HG02763 (cell line): ENCODE data around the gene TNNC2.

Experiments
- ATAC-seq: cut with Tn5 transposase; IDR thresholded peaks from one replicate; pipeline ENCODE4 v1.9.1; 2021; ENCODE audit warnings: mild to moderate bottlenecking, moderate library complexity; ENCODE audit not compliant: unreplicated experiment

Gene TNNC2

DNA sequence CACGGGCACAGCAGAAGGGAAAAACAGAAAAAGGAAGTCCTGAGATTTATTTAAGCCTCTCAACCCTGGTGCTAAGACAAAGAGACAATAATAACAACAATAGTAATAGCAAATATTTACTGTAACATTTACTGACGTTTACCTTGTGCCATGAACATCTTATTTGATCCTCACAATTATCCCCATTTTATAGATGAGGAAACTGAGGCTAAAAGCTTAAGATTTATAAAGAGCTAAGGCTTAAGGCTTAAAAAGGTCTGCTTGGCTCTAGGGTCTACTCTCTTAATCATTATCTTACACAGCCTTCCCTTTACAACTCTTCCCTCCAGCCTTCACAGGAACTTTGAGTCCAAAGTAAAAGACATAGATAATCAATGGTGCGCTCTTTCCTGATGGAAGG lies 38.8 kb downstream of the TNNC2 start:
- ATAC-seq = no peak

DNA sequence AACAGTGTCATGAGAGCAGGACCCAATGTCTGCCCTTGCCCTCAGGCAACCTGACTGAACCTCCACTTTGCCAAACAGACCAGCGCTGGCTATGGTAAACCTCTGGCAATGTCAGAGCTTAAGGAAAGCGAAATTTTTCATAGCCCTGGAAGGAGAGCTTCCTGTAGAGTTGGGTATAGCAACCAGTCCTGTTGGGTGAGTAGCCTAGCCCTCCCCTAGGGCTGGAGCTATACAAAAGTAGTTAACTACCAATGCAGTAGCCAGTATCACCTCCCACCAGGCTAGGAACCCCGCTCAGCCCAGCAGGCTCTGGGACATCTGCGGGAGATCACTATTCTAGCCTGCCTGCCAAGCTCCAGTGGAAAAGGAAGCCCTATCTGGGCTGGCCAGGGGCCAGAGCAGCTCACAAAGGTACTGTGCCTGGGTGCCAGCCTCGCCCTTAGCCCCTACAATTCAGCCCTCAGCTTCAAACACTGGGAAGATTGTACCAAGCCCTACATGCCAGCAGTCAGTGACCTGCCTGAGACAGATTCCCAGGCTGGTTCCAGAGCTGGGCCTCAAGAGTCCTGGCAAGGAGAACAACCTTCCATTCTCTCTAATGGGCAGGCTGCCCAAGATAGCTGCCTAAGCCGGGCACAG lies 43.3 kb downstream of the TNNC2 start:
- ATAC-seq = no peak

- ATAC-seq = no peak
Observed at GRCh38 chr20:45782890-45783289, 44.2 kb downstream of the TNNC2 start.

- ATAC-seq = no peak
Observed at GRCh38 chr20:45781391-45781931, 45.7 kb downstream of the TNNC2 start.

DNA sequence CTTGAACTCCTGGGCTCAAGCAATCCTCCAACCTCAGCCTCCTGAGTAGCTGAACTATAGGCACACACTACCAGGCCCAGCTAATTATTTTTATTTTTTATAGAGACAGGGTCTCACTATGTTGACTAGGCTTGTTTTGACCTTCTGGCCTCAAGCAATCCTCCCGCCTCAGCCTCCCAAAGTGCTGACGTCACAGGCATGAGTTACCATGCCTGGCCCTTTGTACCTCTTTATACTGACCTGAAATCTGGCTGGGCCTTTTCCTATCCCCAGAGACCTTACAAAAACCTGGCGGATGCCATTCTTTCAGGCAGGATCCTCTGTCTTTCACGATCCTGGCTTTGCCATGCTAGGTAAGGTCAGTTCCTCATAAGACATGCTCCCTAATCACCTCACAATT lies 47.0 kb downstream of the TNNC2 start:
- no peak for ATAC-seq

GRCh38 chr20:45779011-45779915 lies 47.8 kb downstream of the TNNC2 start:
- no peak for ATAC-seq

DNA sequence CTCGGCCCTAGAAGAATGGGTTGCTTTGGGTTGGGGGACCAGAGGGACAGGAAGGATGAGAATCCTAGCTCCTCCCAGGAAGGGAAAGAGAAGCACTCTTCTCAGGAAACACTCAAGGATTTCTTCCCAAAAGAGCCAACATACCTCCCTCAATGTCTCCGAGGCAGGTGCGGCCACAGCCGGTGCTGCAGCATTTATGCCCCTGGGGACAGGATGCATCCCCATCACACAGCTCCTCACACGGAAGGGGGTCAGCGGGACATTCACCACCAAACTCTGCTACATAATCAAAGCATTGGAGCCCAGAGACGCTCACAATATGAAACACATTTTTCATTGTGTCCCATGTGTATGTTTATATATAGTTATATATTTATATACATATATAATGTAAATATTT lies 50.2 kb downstream of the TNNC2 start:
- no peak for ATAC-seq

DNA sequence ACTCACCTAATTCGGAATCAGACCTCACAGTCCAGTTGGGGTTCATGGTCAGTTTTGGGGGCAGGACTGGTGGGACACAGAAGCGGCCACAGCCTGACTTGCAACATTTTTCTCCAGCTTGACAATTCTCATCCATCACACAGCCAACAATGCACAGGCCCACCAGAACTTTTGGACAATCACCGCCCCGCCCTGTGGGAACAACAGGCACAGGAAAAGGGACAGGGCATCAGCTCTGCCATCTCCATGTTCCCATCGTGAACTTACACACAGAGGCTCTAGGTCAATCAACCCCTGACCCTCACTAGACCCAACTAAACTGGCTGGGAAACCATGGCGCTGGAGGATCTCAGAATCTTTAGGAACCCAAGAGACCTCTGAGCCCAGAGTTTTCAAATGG lies 51.7 kb downstream of the TNNC2 start:
- no peak for ATAC-seq

- no peak for ATAC-seq
Observed at GRCh38 chr20:45774945-45775344, 52.2 kb downstream of the TNNC2 start.
